Testis (tissue), 2 donors: Measurements from ENCODE around the gene RALGPS2.

Experiments used
- CTCF ChIP-seq, 3 experiments: fragments of 450-650 bp in 2 of 3; fragments of 200-600 bp in 1 of 3; sonication (generic) in 1 of 3; IDR thresholded peaks; one replicate each; pipeline ENCODE4 v1.5.1; 2016 to 2019; ENCODE audit warnings: antibody characterized with exemption in 3 of 3, mild to moderate bottlenecking in 2 of 3, moderate library complexity in 1 of 3
- POLR2A ChIP-seq: fragments of 450-650 bp; IDR thresholded peaks from one replicate; pipeline ENCODE4 v1.6.1; 2017; ENCODE audit warnings: antibody characterized with exemption, mild to moderate bottlenecking, moderate library complexity

DNA sequence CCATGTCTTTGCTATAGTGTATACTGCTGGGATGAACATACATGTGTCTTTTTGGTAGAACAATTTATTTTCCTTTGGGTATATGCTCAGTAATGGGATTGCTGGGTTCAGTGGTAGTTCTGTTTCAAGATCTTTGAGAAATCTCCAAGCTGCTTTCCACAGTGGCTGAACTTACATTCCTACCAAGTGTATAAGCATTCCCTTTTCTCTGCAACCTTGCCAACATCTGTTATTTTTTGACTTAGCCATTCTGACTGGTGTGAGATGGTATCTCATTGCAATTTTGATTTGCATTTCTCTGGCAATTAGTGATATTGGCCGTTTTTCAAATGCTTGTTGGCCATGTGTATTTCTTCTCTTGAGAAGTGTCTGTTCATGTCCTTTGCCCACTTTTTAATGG lies 183.3 kb downstream of the RALGPS2 start:
- TF ChIP-seq CTCF (IDR thresholded peaks at IDR 0.05) (no peak), POLR2A (no peak)
